CD8-positive, alpha-beta memory T cell (primary cell): Measurements from ENCODE around the gene DDX51. TPM values are rescaled to one million over a fixed set of nuclear protein-coding genes. Genes with fewer than 3 reads are reported as not detected.

Experiments used
- CTCF ChIA-PET: fragments of 350-600 bp; sonication (Branson Sonifier 250); formaldehyde crosslinking; loops from one replicate; lab custom pipeline; 2021; ENCODE audit warnings: antibody characterized with exemption; lab: Charles Lee
- POLR2A ChIA-PET: fragments of 350-600 bp; sonication (Branson Sonifier 250); formaldehyde crosslinking; loops from one replicate; lab custom pipeline; 2021; ENCODE audit warnings: antibody characterized with exemption; lab: Charles Lee
- DNase-seq, 5 donors: peaks; one replicate each; pipeline versions ENCODE4 v3.0.0 to v3.0.0-alpha.2; 2020 to 2022; ENCODE audit warnings: mixed read lengths in 1 of 5
- H3K27ac ChIP-seq: one replicate; pipeline ENCODE4 v1.7.0; 2013; ENCODE audit warnings: low read depth, mild to moderate bottlenecking, low read length, moderate library complexity
- H3K27me3 ChIP-seq: 2 replicates; pipeline ENCODE4 v1.7.0; 2013; ENCODE audit warnings: low read length, mild to moderate bottlenecking; ENCODE audit not compliant: insufficient read depth, poor library complexity, severe bottlenecking
- H3K36me3 ChIP-seq: 2 replicates; pipeline ENCODE4 v1.7.0; 2013; ENCODE audit warnings: mild to moderate bottlenecking, low read length, moderate library complexity; ENCODE audit not compliant: insufficient read depth
- H3K4me1 ChIP-seq: 2 replicates; pipeline ENCODE4 v1.7.0; 2013; ENCODE audit warnings: mild to moderate bottlenecking, low read length, moderate library complexity; ENCODE audit not compliant: insufficient read depth
- H3K4me3 ChIP-seq: 2 replicates; pipeline ENCODE4 v1.7.0; 2013; ENCODE audit warnings: mild to moderate bottlenecking, low read length
- H3K9me3 ChIP-seq: 2 replicates; pipeline ENCODE4 v1.7.0; 2013; ENCODE audit warnings: mild to moderate bottlenecking, low read length
- H3K27ac Mint-ChIP-seq, 8 donors: one replicate each; pipeline ENCODE4 v1.8.0; 2020 to 2021; ENCODE audit warnings: mixed read lengths in 8 of 8, mild to moderate bottlenecking in 6 of 8, inconsistent platforms in 3 of 8, moderate library complexity in 3 of 8
- H3K27me3 Mint-ChIP-seq, 2 donors: one replicate each; pipeline ENCODE4 v1.8.0; 2020 to 2021; ENCODE audit warnings: mixed read lengths in 2 of 2, mild to moderate bottlenecking in 1 of 2, moderate library complexity in 1 of 2
- H3K36me3 Mint-ChIP-seq, 3 donors: one replicate each; pipeline ENCODE4 v1.8.0; 2020 to 2021; ENCODE audit warnings: mixed read lengths in 3 of 3, inconsistent platforms in 1 of 3, mild to moderate bottlenecking in 1 of 3
- H3K4me1 Mint-ChIP-seq, 3 donors: one replicate each; pipeline ENCODE4 v1.8.0; 2020 to 2021; ENCODE audit warnings: mixed read lengths in 3 of 3, inconsistent platforms in 1 of 3, mild to moderate bottlenecking in 1 of 3
- H3K4me3 Mint-ChIP-seq, 7 donors: one replicate each; pipeline ENCODE4 v1.8.0; 2020 to 2021; ENCODE audit warnings: mixed read lengths in 7 of 7, mild to moderate bottlenecking in 6 of 7, moderate library complexity in 4 of 7, inconsistent platforms in 2 of 7
- H3K9me3 Mint-ChIP-seq, 5 donors: one replicate each; pipeline ENCODE4 v1.8.0; 2020 to 2022; ENCODE audit warnings: mixed read lengths in 5 of 5, mild to moderate bottlenecking in 3 of 5, moderate library complexity in 2 of 5, inconsistent platforms in 1 of 5
- polyA plus RNA-seq: library from polyadenylated mRNA; unstranded; fragments of 300-500 nt; fragmentation: Illumina TruSeq; gene quantifications from one replicate; pipeline ENCODE4 v1.2.3, GENCODE V29; 2021
- total RNA-seq, 2 experiments: library from RNA; stranded (reverse); gene quantifications; one replicate each; pipeline ENCODE4 v1.2.3, GENCODE V29; 2021

DDX51 gene
- total and polyA plus RNA-seq, 3 experiments from 2014 or later = 14.1 to 36.4 (median 35.2) TPM

- peak in 1 of 5 donors; percentile 28 for DNase-seq
- peaks cover 0 to 11% (median 9%) of the 10 kb centered on the region in 5 donors for H3K9me3 Mint-ChIP-seq
- H3K27me3 ChIP-seq = no peaks in the 10 kb centered on the region
- H3K36me3 Mint-ChIP-seq = peaks cover 2 to 9% (median 3%) of the 10 kb centered on the region in 3 donors
- peak overlapping the region; percentile 89 to 98 (median 97) for H3K27ac Mint-ChIP-seq
- H3K36me3 ChIP-seq = no peaks in the 10 kb centered on the region
- ChIA-PET POLR2A (interaction anchor here (1.2 to 1.7 kb wide), 2 partner anchors 10 to 35 kb away, joined by 3 to 16 read pairs; no protein-coding TSS in a partner anchor), CTCF (interaction anchor here (1.0 to 2.1 kb wide), 5 partner anchors 9 to 226 kb away, joined by 3 to 7 read pairs (median 4); no protein-coding TSS in a partner anchor)
- peaks cover 35% of the 10 kb centered on the region for H3K4me1 ChIP-seq
- H3K9me3 ChIP-seq = peaks cover 7% of the 10 kb centered on the region
- H3K4me3 Mint-ChIP-seq = peak overlapping the region; percentile 86 to 95 (median 93)
- peaks cover 35 to 65% (median 44%) of the 10 kb centered on the region in 3 donors for H3K4me1 Mint-ChIP-seq
- H3K4me3 ChIP-seq = peak overlapping the region; percentile 82
- H3K27ac ChIP-seq = peak overlapping the region; percentile 54
- H3K27me3 Mint-ChIP-seq = peaks cover 0 to 4% of the 10 kb centered on the region in 2 donors
These were observed 44.8 kb upstream of the DDX51 start for GRCh38 chr12:132188916-132189325.

DNA sequence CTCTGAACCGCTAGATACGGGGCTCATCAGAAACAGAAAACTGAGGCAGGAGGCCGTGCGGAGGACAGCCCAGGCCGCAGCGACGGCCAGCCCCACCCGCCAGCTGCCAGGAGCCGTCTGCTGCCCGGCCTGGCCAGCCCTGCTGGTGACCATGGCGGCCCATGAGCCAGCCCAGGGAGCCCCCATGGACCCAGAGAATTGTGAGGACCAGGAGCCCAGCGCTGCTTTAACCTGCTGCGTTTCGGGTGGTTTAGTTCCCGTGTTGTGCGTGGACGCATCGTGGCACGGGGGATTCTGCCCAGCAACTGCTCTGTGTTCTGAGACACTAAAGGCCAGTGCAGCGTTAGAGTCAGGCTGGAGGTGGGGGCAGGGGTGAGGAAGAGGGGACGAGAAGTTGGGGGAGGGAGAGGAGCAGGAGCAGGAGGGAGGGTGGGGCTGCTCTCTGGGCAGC is 44.4 kb upstream of the DDX51 start:
- H3K27ac ChIP-seq = no peak overlapping the region
- H3K36me3 ChIP-seq = no peaks in the 10 kb centered on the region
- peaks cover 3% of the 10 kb centered on the region for H3K9me3 ChIP-seq
- H3K9me3 Mint-ChIP-seq = peaks cover 0 to 8% (median 7%) of the 10 kb centered on the region in 5 donors
- peaks cover 35 to 65% (median 44%) of the 10 kb centered on the region in 3 donors for H3K4me1 Mint-ChIP-seq
- peak overlapping the region in 7 of 8 donors; percentile 25 to 79 (median 38) for H3K27ac Mint-ChIP-seq
- DNase-seq = no peak
- H3K4me3 Mint-ChIP-seq = peak overlapping the region; percentile 68 to 93 (median 86)
- peaks cover 2 to 6% (median 3%) of the 10 kb centered on the region in 3 donors for H3K36me3 Mint-ChIP-seq
- no peaks in the 10 kb centered on the region for H3K27me3 ChIP-seq
- peaks cover 0 to 4% of the 10 kb centered on the region in 2 donors for H3K27me3 Mint-ChIP-seq
- CTCF ChIA-PET = interaction anchor here (1.5 to 2.1 kb wide), 3 partner anchors 8 to 25 kb away, joined by 3 to 7 read pairs (median 5); no protein-coding TSS in a partner anchor
- H3K4me1 ChIP-seq = peaks cover 35% of the 10 kb centered on the region
- peak overlapping the region; percentile 82 for H3K4me3 ChIP-seq
- POLR2A ChIA-PET = interaction anchor here (1.7 kb wide), 1 partner anchor 9 kb away, joined by 16 read pairs; no protein-coding TSS in a partner anchor

DNA sequence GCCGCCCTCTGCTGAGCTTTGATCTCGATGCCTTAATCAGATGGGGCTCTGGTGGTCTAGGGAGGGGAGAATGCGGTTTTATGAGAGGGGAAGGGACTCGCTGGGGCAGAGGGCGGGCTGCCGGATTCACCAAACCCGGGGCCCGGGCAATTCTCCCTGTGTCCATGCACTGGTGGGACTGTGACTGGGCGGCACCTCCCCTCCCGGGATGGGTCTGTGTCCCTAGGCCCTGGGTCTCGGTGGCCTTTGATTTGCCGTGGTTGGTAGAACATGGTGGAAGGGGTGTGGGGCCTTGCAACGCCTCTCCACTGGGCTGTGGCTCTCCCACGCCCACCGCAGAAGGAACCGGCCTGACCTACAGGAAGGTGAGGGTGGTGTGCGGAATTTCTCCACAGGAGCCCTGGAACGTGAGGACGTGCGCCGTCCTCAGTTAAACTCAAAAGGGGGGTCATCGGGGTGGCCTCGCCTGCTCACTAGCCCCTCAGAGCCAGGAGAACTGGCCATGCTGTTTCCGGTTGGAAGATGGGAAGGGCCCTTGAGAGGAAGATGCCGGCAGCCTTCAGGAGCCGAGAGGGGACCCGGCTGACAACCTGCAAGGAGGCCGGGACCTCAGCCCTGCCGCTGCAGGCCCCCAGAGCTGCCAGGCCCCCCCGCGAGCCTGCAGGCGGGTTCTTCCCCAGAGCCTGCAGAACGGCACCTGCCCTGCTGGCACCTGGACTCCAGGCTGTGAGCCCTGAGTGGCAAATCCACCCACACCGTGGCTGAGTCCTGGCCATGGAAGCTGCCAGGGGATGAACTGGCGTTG is 43.7 kb upstream of the DDX51 start:
- H3K9me3 Mint-ChIP-seq = peaks cover 0 to 10% (median 6%) of the 10 kb centered on the region in 5 donors
- no peak overlapping the region for H3K27ac ChIP-seq
- H3K36me3 Mint-ChIP-seq = peaks cover 2 to 5% (median 3%) of the 10 kb centered on the region in 3 donors
- ChIA-PET POLR2A (no interaction called here), CTCF (interaction anchor here (1.5 to 2.1 kb wide), 3 partner anchors 8 to 25 kb away, joined by 3 to 7 read pairs (median 5); no protein-coding TSS in a partner anchor)
- H3K27me3 ChIP-seq = no peaks in the 10 kb centered on the region
- H3K27me3 Mint-ChIP-seq = peaks cover 0 to 4% of the 10 kb centered on the region in 2 donors
- DNase-seq = no peak
- H3K4me1 Mint-ChIP-seq = peaks cover 36 to 65% (median 44%) of the 10 kb centered on the region in 3 donors
- H3K4me3 Mint-ChIP-seq = peak overlapping the region; percentile 57 to 93 (median 69)
- no peaks in the 10 kb centered on the region for H3K9me3 ChIP-seq
- peak overlapping the region in 7 of 8 donors; percentile 25 to 81 (median 72) for H3K27ac Mint-ChIP-seq
- no peak overlapping the region for H3K4me3 ChIP-seq
- peaks cover 35% of the 10 kb centered on the region for H3K4me1 ChIP-seq
- no peaks in the 10 kb centered on the region for H3K36me3 ChIP-seq

DNA sequence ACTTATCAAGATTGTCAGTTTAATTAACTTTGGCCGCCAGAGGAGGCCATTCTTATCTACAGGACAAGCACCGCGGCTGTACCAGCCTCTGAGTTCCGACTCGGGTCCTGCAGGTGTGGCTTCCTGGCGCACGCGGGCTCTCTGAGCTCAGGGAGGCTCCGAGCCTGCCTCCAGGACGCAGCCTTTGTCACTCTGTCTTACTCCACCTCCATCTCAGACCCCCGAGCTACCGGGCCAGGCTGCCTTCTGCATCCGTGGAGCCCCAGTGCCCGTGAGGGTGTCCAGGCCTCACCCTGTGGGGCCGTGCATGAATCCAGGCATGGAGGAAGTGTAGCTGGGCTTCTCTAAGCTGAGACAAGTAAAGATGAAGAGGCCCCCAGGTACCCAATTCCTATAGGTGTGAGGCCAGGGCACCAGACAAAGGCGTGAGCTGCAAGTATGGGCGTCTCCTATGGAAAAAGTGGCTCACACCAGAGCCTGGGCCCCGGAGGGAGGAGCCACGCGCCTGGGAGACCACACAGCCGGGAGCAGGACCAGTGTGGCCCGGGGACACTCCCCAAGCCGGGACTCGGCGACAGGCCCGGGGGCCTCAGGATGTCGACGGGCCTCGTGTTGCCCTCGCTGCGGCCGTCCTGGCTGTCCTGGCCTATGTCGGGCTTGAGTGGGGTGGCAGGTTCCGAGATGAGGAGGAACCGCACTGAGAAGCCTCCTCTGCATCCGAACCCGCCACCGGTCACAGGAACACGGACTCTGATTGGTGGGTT is 42.9 kb upstream of the DDX51 start:
- H3K27ac ChIP-seq = no peak overlapping the region
- POLR2A ChIA-PET = interaction anchor here (1.0 kb wide), 1 partner anchor 476 kb away, joined by 3 read pairs; the partner anchor contains the start of gene SFSWAP
- no peaks in the 10 kb centered on the region for H3K9me3 ChIP-seq

GRCh38 chr12:132186208-132186856 is 42.2 kb upstream of the DDX51 start:
- Histone ChIP-seq H3K27ac (peak overlapping the region; percentile 47), H3K4me1 (peaks cover 35% of the 10 kb centered on the region), H3K9me3 (no peaks in the 10 kb centered on the region), H3K4me3 (peak overlapping the region; percentile 61), H3K27me3 (no peaks in the 10 kb centered on the region), H3K36me3 (no peaks in the 10 kb centered on the region)
- peaks cover 2 to 5% (median 3%) of the 10 kb centered on the region in 3 donors for H3K36me3 Mint-ChIP-seq
- H3K27me3 Mint-ChIP-seq = peaks cover 0 to 4% of the 10 kb centered on the region in 2 donors
- peak overlapping the region; percentile 82 to 98 (median 89) for H3K27ac Mint-ChIP-seq
- ChIA-PET POLR2A (interaction anchor here (0.7 to 1.0 kb wide), 2 partner anchors 24 to 475 kb away, joined by 3 to 4 read pairs; partner anchors contain the start of gene SFSWAP), CTCF (interaction anchor here (1.3 to 2.6 kb wide), 4 partner anchors 18 to 33 kb away, joined by 3 to 6 read pairs (median 4); no protein-coding TSS in a partner anchor)
- DNase-seq = no peak
- peaks cover 0 to 11% (median 9%) of the 10 kb centered on the region in 5 donors for H3K9me3 Mint-ChIP-seq
- peaks cover 36 to 61% (median 44%) of the 10 kb centered on the region in 3 donors for H3K4me1 Mint-ChIP-seq
- H3K4me3 Mint-ChIP-seq = peak overlapping the region; percentile 65 to 91 (median 80)

More for the DNA sequence above, 42.9 kb upstream of the DDX51 start:
- peaks cover 0 to 10% (median 9%) of the 10 kb centered on the region in 5 donors for H3K9me3 Mint-ChIP-seq
- H3K36me3 ChIP-seq = no peaks in the 10 kb centered on the region
- peak overlapping the region; percentile 61 for H3K4me3 ChIP-seq
- no peak for DNase-seq
- peak overlapping the region; percentile 65 to 91 (median 80) for H3K4me3 Mint-ChIP-seq
- peaks cover 35% of the 10 kb centered on the region for H3K4me1 ChIP-seq
- H3K4me1 Mint-ChIP-seq = peaks cover 36 to 65% (median 44%) of the 10 kb centered on the region in 3 donors
- peak overlapping the region in 7 of 8 donors; percentile 82 to 98 (median 88) for H3K27ac Mint-ChIP-seq
- no peaks in the 10 kb centered on the region for H3K27me3 ChIP-seq
- peaks cover 2 to 5% (median 3%) of the 10 kb centered on the region in 3 donors for H3K36me3 Mint-ChIP-seq
- CTCF ChIA-PET = interaction anchor here (2.6 kb wide), 1 partner anchor 33 kb away, joined by 6 read pairs; no protein-coding TSS in a partner anchor
- H3K27me3 Mint-ChIP-seq = peaks cover 0 to 4% of the 10 kb centered on the region in 2 donors

DNA sequence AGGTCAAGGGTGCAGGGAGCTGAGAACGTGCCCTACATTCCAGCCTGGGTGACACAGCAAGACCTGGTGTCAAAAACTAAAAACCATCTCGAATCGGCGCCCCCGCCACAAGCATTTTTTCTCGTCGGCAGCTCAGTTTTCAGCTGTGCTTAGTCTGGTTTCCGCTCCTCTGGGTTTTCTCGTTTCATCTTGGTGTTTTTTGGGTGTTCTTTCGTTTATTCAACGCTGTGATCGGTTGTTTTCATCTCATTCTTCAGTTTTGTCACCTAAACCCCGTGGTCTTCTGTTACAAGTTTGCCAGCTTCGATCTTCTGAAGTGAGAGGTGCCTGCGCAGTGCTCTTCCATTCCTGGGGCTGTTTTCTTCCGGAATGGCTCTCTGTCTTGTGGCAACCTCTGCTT is 41.6 kb upstream of the DDX51 start:
- no peaks in the 10 kb centered on the region for H3K27me3 ChIP-seq
- H3K9me3 ChIP-seq = no peaks in the 10 kb centered on the region
- Mint-ChIP-seq H3K27ac (peak overlapping the region; percentile 82 to 98 (median 89)), H3K4me1 (peaks cover 36 to 54% (median 42%) of the 10 kb centered on the region in 3 donors), H3K27me3 (peaks cover 0 to 4% of the 10 kb centered on the region in 2 donors), H3K9me3 (peaks cover 0 to 11% (median 9%) of the 10 kb centered on the region in 5 donors), H3K4me3 (peak overlapping the region; percentile 65 to 91 (median 80)), H3K36me3 (peaks cover 2 to 5% (median 3%) of the 10 kb centered on the region in 3 donors)
- POLR2A ChIA-PET = interaction anchor here (0.7 to 0.8 kb wide), 2 partner anchors 23 to 34 kb away, joined by 3 to 4 read pairs; no protein-coding TSS in a partner anchor
- no peaks in the 10 kb centered on the region for H3K36me3 ChIP-seq
- CTCF ChIA-PET = interaction anchor here (1.3 to 2.6 kb wide), 4 partner anchors 18 to 34 kb away, joined by 3 to 6 read pairs (median 4); no protein-coding TSS in a partner anchor
- H3K4me1 ChIP-seq = peaks cover 33% of the 10 kb centered on the region
- H3K4me3 ChIP-seq = peak overlapping the region; percentile 61
- peak overlapping the region; percentile 47 for H3K27ac ChIP-seq
- peak in 3 of 5 donors; percentile 59 to 86 (median 74) for DNase-seq
